ENCODE data around the gene CACNA1C.

CACNA1C gene

GRCh38 chr12:2225696-2226095 is 172.9 kb downstream of the CACNA1C start:
- H3K27ac ChIP-seq = no peak overlapping the region
- no peak for TF ChIP-seq CTCF (conservative IDR thresholded peaks at IDR 0.05)

GRCh38 chr12:2226641-2227040 is 173.9 kb downstream of the CACNA1C start:
- no peak for TF ChIP-seq CTCF (conservative IDR thresholded peaks at IDR 0.05)
- no peak overlapping the region for H3K27ac ChIP-seq

- no peak for TF ChIP-seq CTCF (conservative IDR thresholded peaks at IDR 0.05)
Observed at GRCh38 chr12:2227360-2227759, 174.6 kb downstream of the CACNA1C start.

GRCh38 chr12:2228535-2228934 is 175.7 kb downstream of the CACNA1C start:
- TF ChIP-seq CTCF (conservative IDR thresholded peaks at IDR 0.05) = no peak
- H3K27ac ChIP-seq = no peak overlapping the region

More at GRCh38 chr12:2227360-2227759, 174.6 kb downstream of the CACNA1C start:
- H3K27ac ChIP-seq = no peak overlapping the region

GRCh38 chr12:2229661-2230539 is 177.1 kb downstream of the CACNA1C start:
- no peak overlapping the region for H3K27ac ChIP-seq
- TF ChIP-seq CTCF (conservative IDR thresholded peaks at IDR 0.05) = no peak

GRCh38 chr12:2231011-2231595 is 178.3 kb downstream of the CACNA1C start:
- TF ChIP-seq CTCF (conservative IDR thresholded peaks at IDR 0.05) = no peak
- no peak overlapping the region for H3K27ac ChIP-seq

GRCh38 chr12:2231956-2232355 is 179.2 kb downstream of the CACNA1C start:
- TF ChIP-seq CTCF (conservative IDR thresholded peaks at IDR 0.05) = no peak

More at GRCh38 chr12:2231956-2232355, 179.2 kb downstream of the CACNA1C start:
- H3K27ac ChIP-seq = no peak overlapping the region
